H1 (cell line): ENCODE data around the gene ABHD10. TPM values are rescaled to one million over a fixed set of nuclear protein-coding genes. Genes with fewer than 3 reads are reported as not detected.

ENCODE experiments used
- CTCF ChIA-PET: fragments of 300-600 bp; sonication (Branson Sonifier 250); formaldehyde crosslinking; loops from one replicate; lab custom pipeline; 2021; ENCODE audit not compliant: partially characterized antibody; lab: Charles Lee
- POLR2A ChIA-PET: fragments of 300-600 bp; sonication (Branson Sonifier 250); formaldehyde crosslinking; loops from one replicate; lab custom pipeline; 2021; ENCODE audit warnings: inconsistent platforms; ENCODE audit not compliant: partially characterized antibody; lab: Charles Lee
- DNase-seq, 2 experiments: peaks; one replicate each; pipeline versions ENCODE4 v3.0.0 to v3.0.0-alpha.2; 2010 to 2022; ENCODE audit warnings: low spot score in 2 of 2, low read depth in 1 of 2, mixed read lengths in 1 of 2
- FAIRE-seq: peaks from 2 replicates; lab custom pipeline; 2011; peaks lifted over from hg19 to GRCh38; lab: Jason Lieb, UNC
- H2AFZ ChIP-seq: 2 replicates; pipeline ENCODE4 v1.8.1; 2012; ENCODE audit warnings: low read length, inconsistent platforms
- H2AK5ac ChIP-seq: 2 replicates; pipeline ENCODE4 v1.6.1; 2013; ENCODE audit warnings: low read depth, low read length
- H2BK120ac ChIP-seq: replicated peaks from 2 replicates; pipeline ENCODE3; 2013; ENCODE audit warnings: low read depth, low read length, inconsistent platforms
- H2BK12ac ChIP-seq: 2 replicates; pipeline ENCODE4 v1.6.1; 2013; ENCODE audit warnings: low read depth, low read length
- H2BK15ac ChIP-seq: 2 replicates; pipeline ENCODE4 v1.6.1; 2013; ENCODE audit warnings: low read length
- H2BK20ac ChIP-seq: 2 replicates; pipeline ENCODE4 v1.6.1; 2013; ENCODE audit warnings: low read length
- H2BK5ac ChIP-seq: 2 replicates; pipeline ENCODE4 v1.6.1; 2013; ENCODE audit warnings: low read depth, low read length
- H3K14ac ChIP-seq: 2 replicates; pipeline ENCODE4 v1.6.1; 2013; ENCODE audit warnings: inconsistent platforms; ENCODE audit not compliant: insufficient read length
- H3K18ac ChIP-seq: 2 replicates; pipeline ENCODE4 v1.6.1; 2013; ENCODE audit warnings: low read length; ENCODE audit errors: extremely low read depth
- H3K23ac ChIP-seq: 2 replicates; pipeline ENCODE4 v1.6.1; 2013; ENCODE audit warnings: inconsistent platforms; ENCODE audit not compliant: insufficient read length
- H3K23me2 ChIP-seq: 2 replicates; pipeline ENCODE4 v1.6.1; 2013; ENCODE audit warnings: low read depth, low read length
- H3K27ac ChIP-seq: 2 replicates; pipeline ENCODE4 v1.6.1; 2011; ENCODE audit warnings: low read depth, low read length, inconsistent platforms
- H3K27me3 ChIP-seq, 4 experiments: replicated peaks in 1 of 4; 1 replicate in 1 of 4; 2 replicates in 3 of 4; pipeline versions ENCODE4 v1.6.1 to v1.8.1; 2011 to 2013; ENCODE audit warnings: low read length in 3 of 4, mild to moderate bottlenecking in 3 of 4, inconsistent platforms in 2 of 4, mixed read lengths in 2 of 4, moderate library complexity in 1 of 4; ENCODE audit not compliant: control insufficient read depth in 3 of 4, insufficient read depth in 3 of 4; ENCODE audit errors: extremely low read depth in 1 of 4
- H3K36me3 ChIP-seq, 4 experiments: 2 replicates each; pipeline versions ENCODE4 v1.6.1 to v1.8.1; 2011 to 2013; ENCODE audit warnings: mild to moderate bottlenecking in 4 of 4, low read length in 3 of 4, moderate library complexity in 2 of 4, control low read depth in 1 of 4, inconsistent platforms in 1 of 4; ENCODE audit not compliant: insufficient read depth in 4 of 4, control insufficient read depth in 2 of 4
- H3K4ac ChIP-seq: replicated peaks from 2 replicates; pipeline ENCODE3; 2013; ENCODE audit warnings: low read length, low read depth, mixed read lengths, inconsistent platforms; ENCODE audit not compliant: insufficient read length
- H3K4me1 ChIP-seq, 4 experiments: replicated peaks in 1 of 4; 1 replicate in 1 of 4; 2 replicates in 3 of 4; pipeline versions ENCODE4 v1.6.1 to v1.8.1; 2011 to 2013; ENCODE audit warnings: low read length in 3 of 4, inconsistent platforms in 2 of 4, mixed read lengths in 1 of 4; ENCODE audit not compliant: insufficient read depth in 4 of 4, control insufficient read depth in 3 of 4
- H3K4me2 ChIP-seq, 2 experiments: 2 replicates each; pipeline versions ENCODE4 v1.6.1 to v1.8.1; 2011 to 2013; ENCODE audit warnings: low read depth in 2 of 2, low read length in 2 of 2, control low read depth in 1 of 2, inconsistent platforms in 1 of 2, mild to moderate bottlenecking in 1 of 2; ENCODE audit not compliant: insufficient read depth in 1 of 2
- H3K4me3 ChIP-seq, 4 experiments: fragments of 200-600, 300-600 bp in 1 of 4; sonication (generic), shearing (Covaris generic), sonication (Bioruptor Twin) in 1 of 4; 2 replicates each; pipeline versions ENCODE4 v1.5.1 to v1.8.1; 2011 to 2016; ENCODE audit warnings: low read length in 4 of 4, low read depth in 3 of 4, control low read depth in 2 of 4, inconsistent platforms in 2 of 4, mild to moderate bottlenecking in 2 of 4, mixed read lengths in 1 of 4, moderate library complexity in 1 of 4; ENCODE audit not compliant: insufficient read depth in 2 of 4; ENCODE audit errors: extremely low read depth in 1 of 4
- H3K56ac ChIP-seq: replicated peaks from 2 replicates; pipeline ENCODE3; 2013; ENCODE audit warnings: low read depth, mild to moderate bottlenecking, mixed read lengths, low read length, inconsistent platforms; ENCODE audit not compliant: insufficient read length
- H3K79me1 ChIP-seq: 2 replicates; pipeline ENCODE4 v1.6.1; 2013; ENCODE audit warnings: low read depth, low read length, control low read depth
- H3K79me2 ChIP-seq, 2 experiments: 2 replicates each; pipeline versions ENCODE4 v1.6.1 to v1.8.1; 2012 to 2013; ENCODE audit warnings: low read length in 2 of 2, mild to moderate bottlenecking in 2 of 2, inconsistent platforms in 1 of 2; ENCODE audit not compliant: insufficient read depth in 2 of 2, control insufficient read depth in 1 of 2
- H3K9ac ChIP-seq, 4 experiments: replicated peaks in 1 of 4; 1 replicate in 1 of 4; 2 replicates in 3 of 4; pipeline versions ENCODE4 v1.6.1 to v1.8.1; 2011 to 2013; ENCODE audit warnings: low read depth in 3 of 4, low read length in 3 of 4, control low read depth in 2 of 4, mild to moderate bottlenecking in 2 of 4, moderate library complexity in 2 of 4, inconsistent platforms in 1 of 4; ENCODE audit errors: extremely low read depth in 1 of 4
- H3K9me3 ChIP-seq, 2 experiments: 2 replicates each; pipeline versions ENCODE4 v1.6.1 to v1.8.1; 2012 to 2013; ENCODE audit warnings: mild to moderate bottlenecking in 2 of 2, moderate library complexity in 2 of 2, control low read depth in 1 of 2, inconsistent platforms in 1 of 2, low read depth in 1 of 2, low read length in 1 of 2, mixed read lengths in 1 of 2; ENCODE audit not compliant: insufficient read depth in 2 of 2
- H4K20me1 ChIP-seq, 2 experiments: replicated peaks in 1 of 2; 2 replicates each; pipeline versions ENCODE3 to v1.8.1; 2011 to 2013; ENCODE audit warnings: inconsistent platforms in 2 of 2, low read length in 2 of 2, mild to moderate bottlenecking in 1 of 2; ENCODE audit not compliant: insufficient read depth in 2 of 2, control insufficient read depth in 1 of 2
- H4K5ac ChIP-seq: 2 replicates; pipeline ENCODE4 v1.6.1; 2013; ENCODE audit warnings: low read length, low read depth, mixed read lengths, inconsistent platforms; ENCODE audit not compliant: insufficient read length
- H4K8ac ChIP-seq: 2 replicates; pipeline ENCODE4 v1.8.0; 2013; ENCODE audit warnings: mild to moderate bottlenecking, moderate library complexity, low read length, inconsistent platforms; ENCODE audit not compliant: insufficient read depth; ENCODE audit errors: extremely low read depth
- H4K91ac ChIP-seq: replicated peaks from 2 replicates; pipeline ENCODE3; 2013; ENCODE audit warnings: low read length, mixed read lengths, inconsistent platforms; ENCODE audit not compliant: insufficient read length
- ASH2L ChIP-seq: fragments of 200-600, 300-600 bp; sonication (generic); IDR thresholded peaks from one replicate; pipeline ENCODE4 v1.7.1; 2017; ENCODE audit warnings: low read length
- CBX5 ChIP-seq: fragments of 300-800, 300-1000 bp; sonication (generic); IDR thresholded peaks from 2 replicates; pipeline ENCODE4 v1.7.1; 2016; ENCODE audit warnings: antibody characterized with exemption, low read length, low read depth
- CHD2 ChIP-seq: IDR thresholded peaks from 2 replicates; pipeline ENCODE4 v1.6.1; 2012; ENCODE audit warnings: low read length, improper control_type of control experiment
- EP300 ChIP-seq, 2 experiments: IDR thresholded peaks; 1 replicate in 1 of 2; 2 replicates in 1 of 2; pipeline ENCODE4 v1.6.1; 2011 to 2012; ENCODE audit warnings: low read depth in 2 of 2, low read length in 2 of 2, mild to moderate bottlenecking in 2 of 2, borderline replicate concordance in 1 of 2, inconsistent platforms in 1 of 2, moderate library complexity in 1 of 2
- KDM5A ChIP-seq: fragments of 200-600 bp; IDR thresholded peaks from 2 replicates; pipeline ENCODE4 v1.7.1; 2012; ENCODE audit warnings: mild to moderate bottlenecking, low read length, inconsistent platforms, mixed read lengths
- RAD21 ChIP-seq, 2 experiments: IDR thresholded peaks in 1 of 2; conservative IDR thresholded peaks in 1 of 2; 2 replicates each; pipeline ENCODE4 v1.6.1; 2011; ENCODE audit warnings: low read depth in 2 of 2, low read length in 2 of 2, improper control_type of control experiment in 1 of 2, inconsistent platforms in 1 of 2, mild to moderate bottlenecking in 1 of 2, moderate library complexity in 1 of 2
- RBBP5 ChIP-seq: IDR thresholded peaks from 2 replicates; pipeline ENCODE4 v1.7.1; 2012; ENCODE audit warnings: low read depth, mild to moderate bottlenecking, inconsistent platforms, low read length, moderate library complexity, borderline replicate concordance
- SIN3A ChIP-seq, 2 experiments: IDR thresholded peaks in 1 of 2; conservative IDR thresholded peaks in 1 of 2; 2 replicates each; pipeline ENCODE4 v1.6.1; 2011 to 2012; ENCODE audit warnings: low read length in 2 of 2, improper control_type of control experiment in 1 of 2, low read depth in 1 of 2, mild to moderate bottlenecking in 1 of 2
- SP4 ChIP-seq: IDR thresholded peaks from 2 replicates; pipeline ENCODE4 v1.6.1; 2012; ENCODE audit warnings: low read length, inconsistent platforms
- SRF ChIP-seq: IDR thresholded peaks from 2 replicates; pipeline ENCODE4 v1.6.1; 2011; ENCODE audit warnings: mild to moderate bottlenecking, low read depth, low read length, moderate library complexity
- TCF12 ChIP-seq: IDR thresholded peaks from 2 replicates; pipeline ENCODE4 v1.6.1; 2011; ENCODE audit warnings: low read depth, mild to moderate bottlenecking, low read length
- WGBS, 2 experiments: shearing (Covaris generic) in 1 of 2; methylation state at CpG; one replicate each; pipeline versions ENCODE4 v1.1.6 to v1.1.7; 2013 to 2015; ENCODE audit warnings: low lambda C conversion rate in 2 of 2, mixed read lengths in 2 of 2, inconsistent platforms in 1 of 2, low coverage in 1 of 2, missing lambda C conversion rate in 1 of 2; ENCODE audit not compliant: insufficient replicate concordance in 2 of 2, insufficient coverage in 1 of 2, insufficient read length in 1 of 2; ENCODE audit errors: extremely low coverage in 1 of 2, missing lambda C conversion rate in 1 of 2; 5-methylcytosine and 5-hydroxymethylcytosine counted together
- polyA plus RNA-seq, 7 experiments: library from polyadenylated mRNA; depleted of rRNA in 3 of 7; stranded (reverse) in 5 of 7; unstranded in 2 of 7; fragments of >200 nt in 5 of 7; fragments of 200-250 nt in 2 of 7; gene quantifications; 1 replicate in 5 of 7; 2 replicates in 1 of 7; 4 replicates in 1 of 7; pipeline versions ENCODE4 v1.2.1 to v1.2.3, GENCODE V29; 2011 to 2013; ENCODE audit warnings: missing spikeins in 2 of 7, mixed read lengths in 2 of 7
- total RNA-seq: library from RNA; stranded (reverse); fragmentation: NEBNext Ultra II Directional; extraction: Animal tissue kit (Norgen Biotek cat#: 25700); gene quantifications from 2 replicates; pipeline ENCODE4 v1.2.1, GENCODE V29; 2021

The ABHD10 gene
- total and polyA plus RNA-seq, 2 of the 8 experiments (the other 6 are each of a cell fraction or from before 2014, with no cell fraction given) = 10.9 to 24.6 TPM

GRCh38 chr3:112017091-112017490 lies 38.3 kb downstream of the ABHD10 start (continued):
- no peak for TF ChIP-seq SP4

DNA sequence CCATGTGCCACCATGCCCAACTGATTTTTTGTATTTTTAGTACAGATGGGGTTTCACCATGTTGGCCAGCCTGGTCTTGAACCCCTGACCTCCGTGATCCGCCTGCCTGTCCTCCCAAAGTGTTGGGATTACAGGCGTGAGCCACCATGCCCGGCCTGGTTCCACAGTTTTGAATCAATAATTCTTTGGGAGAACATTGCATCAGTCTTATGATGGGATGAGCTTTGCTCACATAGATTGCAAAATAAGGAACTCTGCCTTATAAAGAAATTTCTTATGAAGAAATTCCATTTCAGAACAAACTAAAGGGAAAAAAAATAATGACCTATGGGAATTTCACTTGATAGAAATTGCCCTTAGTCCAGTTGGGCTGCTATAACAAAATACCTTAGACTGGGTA lies 39.9 kb downstream of the ABHD10 start:
- FAIRE-seq = no peak
- POLR2A ChIA-PET = no interaction called here
- WGBS, 2 experiments = 95% methylated on average over 4 of the region's 4 CpGs; no CpG with 5 or more reads in 1 of the 2 experiments
- TF ChIP-seq EP300 (IDR thresholded peaks at IDR 0.05; ENCODE audit: borderline replicate concordance in 1 of 2, low read depth in 2 of 2, low read length in 2 of 2) (no peak), SP4 (no peak), TCF12 (no peak), SIN3A (conservative IDR thresholded peaks at IDR 0.05 in 1 of 2, IDR thresholded peaks at IDR 0.05 in 1 of 2; ENCODE audit: low read depth in 1 of 2, low read length in 2 of 2) (no peak), RAD21 (IDR thresholded peaks at IDR 0.05 in 1 of 2, conservative IDR thresholded peaks at IDR 0.05 in 1 of 2; ENCODE audit: low read depth in 2 of 2, low read length in 2 of 2) (no peak), CBX5 (no peak), CHD2 (no peak), RBBP5 (no peak), SRF (no peak), KDM5A (no peak), ASH2L (no peak)

More for the DNA sequence above, 39.9 kb downstream of the ABHD10 start:
- H3K4me3 ChIP-seq = no peak overlapping the region
- no peak overlapping the region for H3K4me2 ChIP-seq
- H3K27ac ChIP-seq = no peak overlapping the region
- no peak overlapping the region for H2AFZ ChIP-seq
- H3K56ac ChIP-seq = no peak overlapping the region
- no peak overlapping the region for H2BK120ac ChIP-seq
- H4K20me1 ChIP-seq = no peaks in the 10 kb centered on the region
- no peak overlapping the region for H3K14ac ChIP-seq
- no peaks in the 10 kb centered on the region for H3K79me1 ChIP-seq
- no peak overlapping the region for H3K9ac ChIP-seq
- H3K79me2 ChIP-seq = no peaks in the 10 kb centered on the region
- no peak overlapping the region for H3K23ac ChIP-seq
- H2AK5ac ChIP-seq = no peak overlapping the region
- no peak overlapping the region for H2BK15ac ChIP-seq
- no peaks in the 10 kb centered on the region for H3K36me3 ChIP-seq
- H2BK5ac ChIP-seq = no peak overlapping the region
- CTCF ChIA-PET = no interaction called here
- no peak overlapping the region for H3K4ac ChIP-seq
- no peak overlapping the region for H4K8ac ChIP-seq
- DNase-seq = no peak
- H3K23me2 ChIP-seq = no peaks in the 10 kb centered on the region
- H4K5ac ChIP-seq = no peak overlapping the region
- H4K91ac ChIP-seq = no peak overlapping the region
- H2BK12ac ChIP-seq = no peak overlapping the region
- no peak overlapping the region for H2BK20ac ChIP-seq
- no peaks in the 10 kb centered on the region for H3K27me3 ChIP-seq
- H3K9me3 ChIP-seq = no peaks in the 10 kb centered on the region
- H3K4me1 ChIP-seq = no peaks in the 10 kb centered on the region
- no peak overlapping the region for H3K18ac ChIP-seq
